NCI-H446 (cell line): ENCODE data around the gene HLA-DQA2.
"Not testable (repeated sequence)": the region's sequence is repeated elsewhere in the genome, so short reads cannot be mapped to it uniquely, and the experiment has no call there.

ENCODE experiments used
- DNase-seq, 2 experiments: peaks; one replicate each; lab custom pipeline; 2025; lab: John Stamatoyannopoulos, UW

The HLA-DQA2 gene

DNA sequence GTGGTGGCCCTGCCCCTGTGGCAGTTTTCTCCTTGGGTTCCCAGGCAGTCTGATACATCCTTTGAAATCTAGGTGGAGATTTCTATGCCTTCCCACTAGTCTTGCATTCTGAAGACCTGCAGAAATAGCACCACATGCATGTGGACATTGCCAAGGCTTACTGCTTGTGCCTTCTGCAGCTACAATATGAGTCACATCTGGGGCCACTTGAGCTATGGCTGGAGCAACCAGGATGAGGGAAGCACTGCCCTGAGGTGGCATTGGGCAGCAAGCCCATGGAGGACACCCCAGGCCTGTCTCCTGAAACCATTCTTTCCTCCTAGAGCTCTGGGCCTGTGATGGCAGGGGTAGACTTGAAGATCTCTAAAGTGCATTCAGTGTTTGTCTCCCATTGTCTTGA, 37.8 kb downstream of the HLA-DQA2 start:
- DNase-seq: no peak

GRCh38 chr6:32782923-32783322, 41.7 kb downstream of the HLA-DQA2 start:
- DNase-seq: not testable (repeated sequence)

DNA sequence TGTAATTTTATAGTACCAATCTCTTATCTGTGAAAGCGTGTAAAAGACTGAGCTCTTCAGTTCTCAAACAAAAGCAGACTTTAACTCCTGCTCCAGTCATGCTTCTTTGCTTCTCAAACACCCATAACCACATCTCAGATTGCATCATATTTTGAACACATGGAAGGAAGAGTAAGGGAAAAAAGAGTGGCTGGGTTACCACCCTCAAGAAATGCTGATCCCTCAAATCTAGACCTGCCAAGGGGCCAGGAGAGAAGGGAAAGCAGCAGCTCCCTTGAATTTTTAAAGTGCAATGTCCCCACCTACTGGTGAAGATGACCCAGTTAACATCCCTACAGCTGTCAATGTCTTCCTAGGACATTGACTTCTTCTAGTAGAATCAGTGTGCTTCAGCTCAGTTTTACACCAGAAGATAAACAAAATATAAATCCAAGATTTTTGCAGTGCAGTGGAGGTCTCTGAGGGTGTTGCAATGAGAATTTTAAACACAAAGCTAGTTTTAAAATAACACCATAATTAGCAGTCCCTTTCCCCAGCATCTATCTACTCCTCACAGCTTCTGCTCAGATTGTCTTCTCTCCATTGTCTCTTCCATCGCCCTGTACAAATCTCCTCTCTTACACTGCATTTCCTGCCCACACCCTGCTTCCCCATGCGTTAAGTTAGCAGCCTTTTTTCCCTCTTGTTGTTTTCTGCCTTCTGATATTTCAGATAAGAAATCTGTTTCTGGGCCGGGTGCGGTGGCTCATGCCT, 44.8 kb downstream of the HLA-DQA2 start:
- DNase-seq: peak; percentile 7 to 41

- no peak for DNase-seq
These were observed 49.1 kb downstream of the HLA-DQA2 start for GRCh38 chr6:32790306-32790705.

- DNase-seq: no peak
These were observed 51.8 kb downstream of the HLA-DQA2 start for GRCh38 chr6:32792901-32793435.

DNA sequence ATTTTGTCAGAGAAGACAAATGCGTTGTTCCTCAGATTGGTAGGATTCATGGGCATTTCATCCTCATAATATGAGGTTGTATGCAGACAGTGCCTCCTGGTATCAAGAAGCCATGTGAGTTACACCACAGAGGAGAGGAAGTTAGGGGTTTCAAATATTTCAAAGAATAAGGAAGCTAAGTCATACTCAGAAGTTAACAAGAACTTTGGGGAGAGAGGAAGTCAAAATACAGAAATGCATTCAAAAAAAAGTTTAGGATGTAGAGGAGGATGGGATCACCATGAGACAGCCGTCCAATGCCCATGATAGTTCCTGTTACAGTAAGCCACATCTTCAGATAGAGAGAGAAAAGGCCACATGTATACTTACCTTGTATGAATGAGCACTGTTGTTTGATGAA, 53.3 kb downstream of the HLA-DQA2 start:
- no peak for DNase-seq
